Measurements from ENCODE around the gene SOHLH1. TPM values are rescaled to one million over a fixed set of nuclear protein-coding genes. Genes with fewer than 3 reads are reported as not detected.

SOHLH1 gene
- total RNA-seq, 4 donors from 2014 or later = not detected

DNA sequence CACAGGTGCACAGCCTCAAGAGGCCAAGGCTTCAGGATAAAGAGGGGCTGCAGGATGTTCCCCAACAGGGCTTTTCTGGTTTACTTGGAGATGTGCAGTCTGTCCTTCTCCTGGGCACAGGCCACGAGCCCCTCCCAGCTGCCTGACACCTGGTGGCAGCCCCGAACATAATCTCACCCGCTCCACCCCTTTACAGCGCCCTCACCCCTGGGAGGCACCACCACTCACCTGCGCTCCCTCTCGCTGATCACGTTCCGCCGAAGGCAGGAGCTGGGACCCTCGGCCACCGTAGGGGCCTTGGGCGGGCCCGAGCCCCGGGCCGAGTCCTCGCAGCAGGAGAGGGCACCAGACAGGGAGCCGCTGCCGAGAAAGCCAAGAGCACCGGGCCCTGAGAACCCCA lies 514 bp downstream of the SOHLH1 start:
- no peaks in the 10 kb centered on the region for H3K36me3 ChIP-seq
- no peak overlapping the region for H3K27ac ChIP-seq
- no peak for DNase-seq
- no peaks in the 10 kb centered on the region for H3K9me3 ChIP-seq
- WGBS, 2 donors = 45% methylated on average over 7 of the region's 19 CpGs; no CpG with 5 or more reads in 1 of the 2 donors
- intact Hi-C loops (cut with DNase I) = no loop called here
- H3K27me3 ChIP-seq = peaks cover 0 to 75% (median 3%) of the 10 kb centered on the region in 4 donors
- peaks cover 10 to 19% (median 12%) of the 10 kb centered on the region in 3 donors for H3K4me1 ChIP-seq
- no peak for TF ChIP-seq POLR2A (IDR thresholded peaks at IDR 0.05)
- no peak for TF ChIP-seq CTCF (IDR thresholded peaks at IDR 0.05)
- no peak overlapping the region for H3K4me3 ChIP-seq

DNA sequence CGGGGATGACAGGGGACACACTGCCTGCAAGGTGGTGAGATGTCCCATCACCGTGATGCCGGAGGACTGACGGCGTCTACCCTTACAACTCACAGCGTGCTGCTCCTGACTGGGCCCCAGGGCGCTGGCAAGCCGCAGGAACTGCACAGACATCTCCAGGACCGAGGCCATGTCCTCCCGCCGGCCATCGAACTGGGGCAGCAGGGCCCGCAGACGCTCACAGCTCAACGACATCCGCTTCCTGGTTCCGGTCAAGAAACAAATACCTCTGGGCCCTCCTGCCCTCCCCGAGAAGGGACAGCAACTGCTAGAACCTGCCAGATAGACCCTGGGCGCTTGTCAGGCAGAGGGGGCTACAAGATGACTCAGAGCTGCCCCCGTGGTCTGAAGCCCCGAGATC lies 1.0 kb downstream of the SOHLH1 start:
- peaks cover 10 to 19% (median 12%) of the 10 kb centered on the region in 3 donors for H3K4me1 ChIP-seq
- WGBS, 2 donors = 82% methylated on average over 6 of the region's 21 CpGs; no CpG with 5 or more reads in 1 of the 2 donors
- no peak for DNase-seq
- H3K36me3 ChIP-seq = no peaks in the 10 kb centered on the region
- no peak overlapping the region for H3K27ac ChIP-seq
- no peaks in the 10 kb centered on the region for H3K9me3 ChIP-seq
- intact Hi-C loops (cut with DNase I) = no loop called here
- no peak for TF ChIP-seq POLR2A (IDR thresholded peaks at IDR 0.05)
- TF ChIP-seq CTCF (IDR thresholded peaks at IDR 0.05) = no peak
- peaks cover 0 to 75% (median 3%) of the 10 kb centered on the region in 4 donors for H3K27me3 ChIP-seq
- H3K4me3 ChIP-seq = no peak overlapping the region

- peaks cover 0 to 75% (median under 1%) of the 10 kb centered on the region in 4 donors for H3K27me3 ChIP-seq
- no peak for DNase-seq
- H3K27ac ChIP-seq = no peak overlapping the region
- TF ChIP-seq POLR2A (IDR thresholded peaks at IDR 0.05) = no peak
- TF ChIP-seq CTCF (IDR thresholded peaks at IDR 0.05) = no peak
- no peak overlapping the region for H3K4me3 ChIP-seq
- 40 to 76% methylated on average over 1 to 12 of the region's 15 CpGs for WGBS, 2 donors
- H3K9me3 ChIP-seq = no peaks in the 10 kb centered on the region
- peaks cover 6 to 15% (median 8%) of the 10 kb centered on the region in 3 donors for H3K4me1 ChIP-seq
- no peaks in the 10 kb centered on the region for H3K36me3 ChIP-seq
- intact Hi-C loops (cut with DNase I) = no loop called here
These were observed 2.1 kb downstream of the SOHLH1 start for GRCh38 chr9:135697226-135697625.

- no peak overlapping the region for H3K4me3 ChIP-seq
- H3K9me3 ChIP-seq = no peaks in the 10 kb centered on the region
- WGBS, 2 donors = 0% methylated on average over 1 of the region's 16 CpGs; no CpG with 5 or more reads in 1 of the 2 donors
- TF ChIP-seq CTCF (IDR thresholded peaks at IDR 0.05) (no peak), POLR2A (IDR thresholded peaks at IDR 0.05) (no peak)
- no peaks in the 10 kb centered on the region for H3K36me3 ChIP-seq
- intact Hi-C loops (cut with DNase I) = no loop called here
- H3K4me1 ChIP-seq = peaks cover 0 to 7% (median under 1%) of the 10 kb centered on the region in 3 donors
- H3K27ac ChIP-seq = no peak overlapping the region
- peaks cover 0 to 73% (median 0%) of the 10 kb centered on the region in 4 donors for H3K27me3 ChIP-seq
- no peak for DNase-seq
These were observed 2.8 kb downstream of the SOHLH1 start for GRCh38 chr9:135696446-135696845.

DNA sequence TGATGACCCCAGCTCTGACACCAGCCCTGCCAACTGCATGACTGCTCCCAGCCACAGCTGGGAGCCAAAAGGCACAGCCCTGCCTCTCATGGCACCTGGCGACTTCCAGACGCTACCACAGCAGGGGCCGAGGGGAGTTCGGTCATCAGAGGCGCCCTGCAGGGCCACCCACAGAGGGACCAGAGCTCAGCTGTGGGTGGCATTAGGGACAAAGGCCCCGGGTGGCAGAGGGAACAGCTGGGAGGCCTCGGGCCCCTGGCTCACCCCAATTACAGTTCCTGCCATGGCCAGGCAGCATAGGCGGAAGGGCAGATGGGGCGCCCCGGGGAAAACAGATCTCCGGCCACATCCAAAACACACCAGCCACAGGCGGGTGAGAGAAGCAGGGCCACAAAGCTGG lies 3.6 kb downstream of the SOHLH1 start:
- H3K27ac ChIP-seq = no peak overlapping the region
- H3K4me1 ChIP-seq = peaks cover 0 to 1% (median 0%) of the 10 kb centered on the region in 3 donors
- intact Hi-C loops (cut with DNase I) = no loop called here
- DNase-seq = no peak
- TF ChIP-seq CTCF (IDR thresholded peaks at IDR 0.05) (no peak), POLR2A (IDR thresholded peaks at IDR 0.05) (no peak)
- no peaks in the 10 kb centered on the region for H3K9me3 ChIP-seq
- no peaks in the 10 kb centered on the region for H3K36me3 ChIP-seq
- WGBS, 2 donors = no CpG with 5 or more reads among the region's 12 CpGs
- H3K27me3 ChIP-seq = peaks cover 0 to 73% (median 0%) of the 10 kb centered on the region in 4 donors
- no peak overlapping the region for H3K4me3 ChIP-seq

Data from esophagus squamous epithelium (tissue), 5 donors.